Type B pancreatic cell (in vitro differentiated cells): Measurements from ENCODE around the gene RFX8. TPM values are rescaled to one million over a fixed set of nuclear protein-coding genes. Genes with fewer than 3 reads are reported as not detected.

Source experiments
- DNase-seq: peaks from one replicate; pipeline ENCODE4 v3.0.0; 2021; ENCODE audit warnings: mixed read lengths; ENCODE audit not compliant: unreplicated experiment; ENCODE audit errors: extremely low spot score
- H3K27ac Mint-ChIP-seq: 2 replicates; pipeline ENCODE4 v1.8.0; 2021; ENCODE audit warnings: mild to moderate bottlenecking, mixed read lengths
- H3K27me3 Mint-ChIP-seq: 2 replicates; pipeline ENCODE4 v1.8.0; 2021; ENCODE audit warnings: mixed read lengths
- H3K36me3 Mint-ChIP-seq: 2 replicates; pipeline ENCODE4 v1.8.0; 2021; ENCODE audit warnings: mixed read lengths
- H3K4me1 Mint-ChIP-seq: one replicate; pipeline ENCODE4 v1.8.0; 2021; ENCODE audit warnings: mixed read lengths; ENCODE audit not compliant: unreplicated experiment
- H3K4me3 Mint-ChIP-seq: 2 replicates; pipeline ENCODE4 v1.8.0; 2021; ENCODE audit warnings: mild to moderate bottlenecking, mixed read lengths
- H3K9me3 Mint-ChIP-seq: 2 replicates; pipeline ENCODE4 v1.8.0; 2021; ENCODE audit warnings: mixed read lengths
- CTCF ChIP-seq: fragments of 200-600 bp; sonication (generic); conservative IDR thresholded peaks from 2 replicates; pipeline ENCODE4 v1.5.0; 2021; ENCODE audit warnings: antibody characterized with exemption, mild to moderate bottlenecking
- long read RNA-seq: library from polyadenylated mRNA; unstranded; transcript quantifications from one replicate; pipeline ENCODE4 v2.0.0, GENCODE V29; 2020
- total RNA-seq: library from RNA; stranded (reverse); gene quantifications from 2 replicates; pipeline ENCODE4 v1.2.1, GENCODE V29; 2021; ENCODE audit warnings: low replicate concordance

The RFX8 gene
- 1.1 TPM in 1 of 2 replicates, not detected in the other for total RNA-seq
- long read RNA-seq, partial matches to known transcripts: 0 of 1 reads
- long read RNA-seq, other reads (novel, unspliced or antisense): 1 of 1 reads

GRCh38 chr2:101474731-101475384 lies at the start of gene RFX8:
RFX8 (minus strand) TSS chr2:101475112; CDS start chr2:101466848, 8,264 bp downstream.
- H3K36me3 Mint-ChIP-seq: no peaks in the 10 kb centered on the region
- DNase-seq: no peak
- H3K27me3 Mint-ChIP-seq: peaks cover 48% of the 10 kb centered on the region
- no peak for TF ChIP-seq CTCF
- peak within 1 kb of the TSS; percentile 70 for H3K4me3 Mint-ChIP-seq
- H3K9me3 Mint-ChIP-seq: no peaks in the 10 kb centered on the region
- H3K27ac Mint-ChIP-seq: peak within 1 kb of the TSS; percentile 34
- peaks cover 21% of the 10 kb centered on the region for H3K4me1 Mint-ChIP-seq

GRCh38 chr2:101521487-101521886 lies 46.6 kb upstream of the RFX8 start:
- Mint-ChIP-seq H3K9me3 (peaks cover 5% of the 10 kb centered on the region), H3K27ac (no peak overlapping the region), H3K36me3 (no peaks in the 10 kb centered on the region), H3K4me3 (no peak overlapping the region), H3K4me1 (peaks cover 28% of the 10 kb centered on the region), H3K27me3 (peaks cover 3% of the 10 kb centered on the region)
- no peak for DNase-seq
- no peak for TF ChIP-seq CTCF

GRCh38 chr2:101520246-101520645 lies 45.3 kb upstream of the RFX8 start:
- H3K9me3 Mint-ChIP-seq: peaks cover 6% of the 10 kb centered on the region
- H3K36me3 Mint-ChIP-seq: no peaks in the 10 kb centered on the region
- no peak overlapping the region for H3K4me3 Mint-ChIP-seq
- no peak overlapping the region for H3K27ac Mint-ChIP-seq
- DNase-seq: no peak
- H3K27me3 Mint-ChIP-seq: peaks cover 3% of the 10 kb centered on the region
- TF ChIP-seq CTCF: no peak
- peaks cover 36% of the 10 kb centered on the region for H3K4me1 Mint-ChIP-seq

- TF ChIP-seq CTCF: peak; percentile 45
- H3K27me3 Mint-ChIP-seq: peaks cover 3% of the 10 kb centered on the region
- H3K9me3 Mint-ChIP-seq: peaks cover 6% of the 10 kb centered on the region
- H3K4me1 Mint-ChIP-seq: peaks cover 37% of the 10 kb centered on the region
- no peak overlapping the region for H3K27ac Mint-ChIP-seq
- no peaks in the 10 kb centered on the region for H3K36me3 Mint-ChIP-seq
- no peak for DNase-seq
- H3K4me3 Mint-ChIP-seq: peak overlapping the region; percentile 52
Observed at GRCh38 chr2:101518578-101519492, 43.9 kb upstream of the RFX8 start.

GRCh38 chr2:101517758-101518271 lies 42.9 kb upstream of the RFX8 start:
- no peak for TF ChIP-seq CTCF
- Mint-ChIP-seq H3K9me3 (peaks cover 10% of the 10 kb centered on the region), H3K27ac (peak overlapping the region; percentile 50), H3K36me3 (no peaks in the 10 kb centered on the region), H3K4me1 (peaks cover 37% of the 10 kb centered on the region), H3K4me3 (peak overlapping the region; percentile 33), H3K27me3 (peaks cover 8% of the 10 kb centered on the region)
- no peak for DNase-seq
